Mesenchymal stem cell (in vitro differentiated cells and primary cell): ENCODE data around the gene CD6.
A peak's percentile ranks its signal among the peaks of the same experiment; 100 is the strongest.

Experiments
- DNase-seq: peaks from one replicate; pipeline ENCODE4 v3.0.0-alpha.2; 2013
- H2AFZ ChIP-seq: one replicate; pipeline ENCODE4 v1.6.1; 2013; ENCODE audit warnings: low read depth, mild to moderate bottlenecking, control low read depth, inconsistent platforms, low read length, moderate library complexity
- H2AK5ac ChIP-seq: 2 replicates; pipeline ENCODE4 v1.6.1; 2013; ENCODE audit warnings: low read length, moderate library complexity, mild to moderate bottlenecking, inconsistent platforms; ENCODE audit not compliant: severe bottlenecking
- H2BK120ac ChIP-seq: one replicate; pipeline ENCODE4 v1.6.1; 2013; ENCODE audit warnings: low read depth, mild to moderate bottlenecking, inconsistent platforms, low read length, moderate library complexity
- H2BK12ac ChIP-seq, 2 experiments: one replicate each; pipeline ENCODE4 v1.6.1; 2013; ENCODE audit warnings: inconsistent platforms in 2 of 2, low read length in 2 of 2, mild to moderate bottlenecking in 2 of 2, moderate library complexity in 2 of 2, control low read depth in 1 of 2
- H2BK15ac ChIP-seq: one replicate; pipeline ENCODE4 v1.6.1; 2013; ENCODE audit warnings: mild to moderate bottlenecking, low read depth, inconsistent platforms; ENCODE audit not compliant: poor library complexity, severe bottlenecking
- H2BK5ac ChIP-seq: 2 replicates; pipeline ENCODE4 v1.6.1; 2013; ENCODE audit warnings: low read depth, mild to moderate bottlenecking, low read length, control low read depth, inconsistent platforms; ENCODE audit not compliant: poor library complexity, severe bottlenecking
- H3K14ac ChIP-seq, 2 experiments: one replicate each; pipeline ENCODE4 v1.6.1; 2013; ENCODE audit warnings: inconsistent platforms in 2 of 2, low read length in 2 of 2, control low read depth in 1 of 2, mild to moderate bottlenecking in 1 of 2, moderate library complexity in 1 of 2
- H3K18ac ChIP-seq, 2 experiments: one replicate each; pipeline ENCODE4 v1.6.1; 2013; ENCODE audit warnings: inconsistent platforms in 2 of 2, low read length in 2 of 2, control low read depth in 1 of 2, low read depth in 1 of 2, mild to moderate bottlenecking in 1 of 2
- H3K23ac ChIP-seq, 2 experiments: one replicate each; pipeline ENCODE4 v1.6.1; 2013; ENCODE audit warnings: inconsistent platforms in 2 of 2, low read length in 2 of 2, mild to moderate bottlenecking in 2 of 2, moderate library complexity in 2 of 2, control low read depth in 1 of 2
- H3K27ac ChIP-seq: 2 replicates; pipeline ENCODE4 v1.5.1; 2013; ENCODE audit warnings: mild to moderate bottlenecking, moderate library complexity, low read length, control low read depth, inconsistent platforms; ENCODE audit not compliant: poor library complexity, severe bottlenecking
- H3K27me3 ChIP-seq, 2 experiments: 2 replicates each; pipeline versions ENCODE4 v1.6.1 to v1.7.0; 2013; ENCODE audit warnings: low read length in 2 of 2, mild to moderate bottlenecking in 2 of 2, moderate library complexity in 2 of 2, control low read depth in 1 of 2, inconsistent platforms in 1 of 2; ENCODE audit not compliant: control insufficient read depth in 1 of 2, insufficient read depth in 1 of 2
- H3K36me3 ChIP-seq, 2 experiments: 2 replicates each; pipeline versions ENCODE4 v1.6.1 to v1.7.0; 2013; ENCODE audit warnings: low read length in 2 of 2, control low read depth in 1 of 2, inconsistent platforms in 1 of 2, low read depth in 1 of 2, mild to moderate bottlenecking in 1 of 2; ENCODE audit not compliant: insufficient read depth in 2 of 2, control insufficient read depth in 1 of 2
- H3K4ac ChIP-seq, 2 experiments: one replicate each; pipeline ENCODE4 v1.6.1; 2013; ENCODE audit warnings: inconsistent platforms in 2 of 2, low read length in 2 of 2, mild to moderate bottlenecking in 2 of 2, moderate library complexity in 2 of 2, control low read depth in 1 of 2, low read depth in 1 of 2
- H3K4me1 ChIP-seq: 2 replicates; pipeline ENCODE4 v1.6.1; 2013; ENCODE audit warnings: low read depth, low read length, control low read depth; ENCODE audit not compliant: control insufficient read depth, insufficient read depth
- H3K4me2 ChIP-seq: 2 replicates; pipeline ENCODE4 v1.6.1; 2013; ENCODE audit warnings: low read length, mild to moderate bottlenecking, inconsistent platforms; ENCODE audit not compliant: poor library complexity, severe bottlenecking
- H3K4me3 ChIP-seq, 2 experiments: 2 replicates each; pipeline versions ENCODE4 v1.5.1 to v1.7.0; 2013; ENCODE audit warnings: low read length in 2 of 2, mild to moderate bottlenecking in 2 of 2, control low read depth in 1 of 2, low read depth in 1 of 2; ENCODE audit not compliant: insufficient read depth in 1 of 2
- H3K79me1 ChIP-seq: replicated peaks from 2 replicates; pipeline ENCODE4 v1.6.1; 2013; ENCODE audit warnings: mild to moderate bottlenecking, control low read depth, low read length, inconsistent platforms; ENCODE audit not compliant: poor library complexity, severe bottlenecking
- H3K9ac ChIP-seq: 2 replicates; pipeline ENCODE4 v1.7.0; 2013; ENCODE audit warnings: mild to moderate bottlenecking, low read length, moderate library complexity
- H3K9me3 ChIP-seq: 2 replicates; pipeline ENCODE4 v1.7.0; 2013; ENCODE audit warnings: mild to moderate bottlenecking, low read length; ENCODE audit not compliant: control insufficient read depth
- H4K8ac ChIP-seq: one replicate; pipeline ENCODE4 v1.6.1; 2013; ENCODE audit warnings: inconsistent platforms, mild to moderate bottlenecking, low read length, moderate library complexity
- H4K91ac ChIP-seq: one replicate; pipeline ENCODE4 v1.6.1; 2013; ENCODE audit warnings: mild to moderate bottlenecking, low read length, inconsistent platforms
- WGBS: methylation state at CpG from one replicate; pipeline ENCODE4 v1.1.7; 2013; ENCODE audit warnings: mixed read lengths; 5-methylcytosine and 5-hydroxymethylcytosine counted together

Gene CD6

GRCh38 chr11:61039916-61040315 is 68.4 kb downstream of the CD6 start:
- Histone ChIP-seq H3K4me2 (no peak overlapping the region), H4K91ac (no peak overlapping the region), H3K18ac (no peak overlapping the region), H3K27ac (no peak overlapping the region), H2BK12ac (no peak overlapping the region), H2AK5ac (no peak overlapping the region), H3K27me3 (peaks cover 0 to 16% of the 10 kb centered on the region in 2 experiments), H3K4ac (no peak overlapping the region), H3K9me3 (no peaks in the 10 kb centered on the region), H3K9ac (no peak overlapping the region), H3K4me1 (peaks cover 4% of the 10 kb centered on the region), H3K14ac (no peak overlapping the region), H3K23ac (no peak overlapping the region), H3K36me3 (no peaks in the 10 kb centered on the region), H3K79me1 (no peaks in the 10 kb centered on the region), H3K4me3 (no peak overlapping the region), H2BK5ac (no peak overlapping the region), H2BK15ac (no peak overlapping the region), H4K8ac (no peak overlapping the region), H2BK120ac (no peak overlapping the region), H2AFZ (no peak overlapping the region)
- DNase-seq: no peak
- whole genome bisulfite sequencing: 69% methylated on average over 5 of the region's 5 CpGs

DNA sequence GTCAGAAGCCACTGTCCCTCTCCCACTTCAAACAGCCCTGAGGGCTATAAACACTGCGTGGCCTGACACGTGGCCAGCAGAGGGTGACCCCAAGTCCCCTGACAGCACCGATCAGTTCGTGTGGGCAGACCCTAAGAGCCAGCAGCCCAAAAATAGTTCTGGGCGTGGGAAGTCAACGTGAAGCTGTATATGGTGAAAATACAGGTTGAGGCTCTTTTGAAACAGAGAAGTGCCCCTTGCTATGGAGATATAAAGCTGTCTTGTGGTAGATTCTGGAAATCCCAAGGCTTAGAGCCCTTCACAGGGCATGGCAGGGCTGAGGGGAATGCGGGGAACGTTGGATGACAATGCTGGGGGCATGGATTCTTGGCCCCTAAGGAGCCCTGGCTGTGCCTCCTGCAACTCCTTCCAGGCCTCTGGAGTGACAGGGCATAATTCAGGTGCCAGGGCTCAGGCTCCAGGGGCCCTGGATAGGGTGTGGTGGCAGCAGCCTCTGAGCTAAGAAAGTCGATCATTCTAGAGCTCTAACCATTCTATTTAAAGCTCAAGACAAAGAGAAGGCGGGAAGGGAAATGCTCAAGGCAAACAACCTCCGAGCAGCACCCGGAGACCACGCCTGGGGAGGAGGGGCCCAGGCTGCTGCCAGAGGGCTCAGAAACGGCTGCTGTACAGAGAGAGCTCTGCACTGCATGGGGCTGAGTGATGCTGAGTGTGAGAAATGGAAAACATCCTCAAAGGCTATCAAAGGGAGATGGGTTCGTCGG is 70.5 kb downstream of the CD6 start:
- Histone ChIP-seq H3K4ac (no peak overlapping the region), H2AK5ac (no peak overlapping the region), H3K9ac (no peak overlapping the region), H2BK5ac (no peak overlapping the region), H3K14ac (no peak overlapping the region), H3K36me3 (no peaks in the 10 kb centered on the region), H3K23ac (no peak overlapping the region), H3K4me1 (peaks cover 4% of the 10 kb centered on the region), H3K4me3 (no peak overlapping the region), H2BK12ac (no peak overlapping the region), H4K8ac (no peak overlapping the region), H3K9me3 (no peaks in the 10 kb centered on the region), H4K91ac (no peak overlapping the region), H3K79me1 (no peaks in the 10 kb centered on the region), H2BK120ac (no peak overlapping the region), H3K18ac (no peak overlapping the region), H2AFZ (peak overlapping the region; percentile 8), H3K4me2 (no peak overlapping the region), H2BK15ac (no peak overlapping the region), H3K27me3 (peaks cover 4 to 12% of the 10 kb centered on the region in 2 experiments), H3K27ac (no peak overlapping the region)
- 51% methylated on average over 13 of the region's 16 CpGs for WGBS
- DNase-seq: no peak

DNA sequence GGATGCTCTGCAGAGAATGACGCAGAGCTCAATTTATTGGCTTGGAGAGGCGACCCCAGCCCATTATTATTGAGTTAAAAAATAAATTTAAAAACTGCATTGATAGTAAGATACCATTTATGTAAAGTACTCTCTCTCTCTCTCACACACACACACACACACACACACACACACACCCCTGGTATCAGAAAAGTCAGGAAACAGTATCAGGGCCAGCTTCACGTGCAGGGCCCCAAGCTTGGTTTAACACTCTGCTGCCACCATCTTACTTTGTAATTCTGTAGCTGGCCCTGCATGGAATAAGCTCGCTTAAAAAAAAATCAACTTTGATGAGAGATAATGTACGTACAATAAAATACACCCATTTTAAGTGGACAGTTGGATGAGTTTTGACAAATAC is 71.1 kb downstream of the CD6 start:
- Histone ChIP-seq H3K4me3 (no peak overlapping the region), H2BK5ac (no peak overlapping the region), H2AFZ (no peak overlapping the region), H2AK5ac (no peak overlapping the region), H3K79me1 (no peaks in the 10 kb centered on the region), H4K8ac (no peak overlapping the region), H2BK120ac (no peak overlapping the region), H3K4me2 (no peak overlapping the region), H3K18ac (no peak overlapping the region), H3K4me1 (peaks cover 4% of the 10 kb centered on the region), H3K36me3 (no peaks in the 10 kb centered on the region), H3K14ac (no peak overlapping the region), H3K27me3 (peaks cover 10 to 18% of the 10 kb centered on the region in 2 experiments), H3K27ac (no peak overlapping the region), H4K91ac (no peak overlapping the region), H3K9me3 (no peaks in the 10 kb centered on the region), H2BK15ac (no peak overlapping the region), H2BK12ac (no peak overlapping the region), H3K9ac (no peak overlapping the region), H3K4ac (no peak overlapping the region), H3K23ac (no peak overlapping the region)
- no peak for DNase-seq
- WGBS: 92% methylated on average over 3 of the region's 5 CpGs

- Histone ChIP-seq H3K23ac (no peak overlapping the region), H3K4me1 (peaks cover 4% of the 10 kb centered on the region), H2BK12ac (no peak overlapping the region), H3K9ac (no peak overlapping the region), H4K91ac (no peak overlapping the region), H2AFZ (no peak overlapping the region), H2BK5ac (no peak overlapping the region), H3K79me1 (no peaks in the 10 kb centered on the region), H2BK15ac (no peak overlapping the region), H2AK5ac (no peak overlapping the region), H3K36me3 (no peaks in the 10 kb centered on the region), H2BK120ac (no peak overlapping the region), H3K27me3 (peaks cover 15 to 24% of the 10 kb centered on the region in 2 experiments), H3K9me3 (no peaks in the 10 kb centered on the region), H3K14ac (no peak overlapping the region), H3K4me2 (no peak overlapping the region), H3K4ac (no peak overlapping the region), H3K4me3 (no peak overlapping the region), H4K8ac (peak overlapping the region; percentile 41), H3K27ac (no peak overlapping the region), H3K18ac (no peak overlapping the region)
- 96% methylated on average over 13 of the region's 14 CpGs for WGBS
- DNase-seq: no peak
Observed at GRCh38 chr11:61042961-61043540, 71.6 kb downstream of the CD6 start.
